LoVo (cell line): ENCODE results near the gene PNN.
"Not testable (repeated sequence)": the region's sequence is repeated elsewhere in the genome, so short reads cannot be mapped to it uniquely, and the experiment has no call there.

ENCODE experiments used
- DNase-seq: peaks from one replicate; pipeline ENCODE4 v3.0.0-alpha.2; 2016; ENCODE audit warnings: low spot score

Gene PNN

DNA sequence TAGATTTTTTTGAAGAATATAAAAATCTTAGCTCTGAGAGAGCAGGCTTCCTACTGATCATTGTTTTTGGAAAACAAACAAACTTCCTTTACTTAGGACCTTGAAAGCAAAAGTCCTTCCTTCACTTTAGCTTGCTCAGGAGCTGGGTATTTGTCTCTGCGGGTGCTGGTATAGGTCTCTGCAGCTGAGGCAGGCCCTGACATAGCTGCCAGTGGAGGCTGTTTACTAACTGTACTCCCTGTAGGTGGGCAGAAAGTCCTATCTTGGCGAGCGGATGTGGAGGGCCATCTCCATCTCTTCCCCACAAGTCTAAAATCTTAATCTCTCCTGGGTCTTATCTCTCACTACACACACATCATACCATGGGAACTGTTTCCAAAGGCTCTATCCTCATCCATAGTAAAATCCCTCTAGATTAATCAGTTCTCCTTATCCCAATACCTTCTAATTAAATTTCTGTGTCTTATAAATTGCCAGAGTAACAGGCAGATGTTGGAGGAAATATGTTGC lies 54.6 kb downstream of the PNN start:
- no peak for DNase-seq

DNA sequence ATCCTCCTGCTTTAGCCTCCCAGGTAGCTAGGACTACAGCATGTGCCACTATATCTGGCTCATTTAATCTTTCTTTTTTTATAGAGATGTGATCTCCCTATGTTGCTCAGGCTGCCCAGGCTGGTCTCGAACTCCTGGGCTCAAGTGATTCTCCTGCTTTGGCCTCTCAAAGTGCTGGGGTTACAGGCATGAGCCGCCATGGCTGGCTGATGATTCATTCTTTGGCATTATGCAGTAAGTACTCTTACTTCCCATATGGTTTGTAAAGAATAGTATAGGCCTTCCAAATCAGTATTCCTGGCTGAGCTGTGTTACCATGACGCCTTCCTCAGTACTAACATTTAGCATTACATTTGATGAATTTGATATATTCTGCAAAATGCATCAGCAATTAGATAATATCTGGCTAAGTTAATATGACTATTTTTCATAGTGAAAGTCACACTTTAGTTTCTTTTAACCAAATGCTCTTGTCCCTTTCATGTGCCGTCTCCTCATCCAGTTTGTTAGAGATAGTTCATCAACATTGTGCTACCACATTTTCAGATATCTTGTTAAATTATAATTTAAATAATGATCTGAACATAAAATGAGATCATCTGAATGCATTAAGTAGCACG lies 55.5 kb downstream of the PNN start:
- DNase-seq: no peak

DNA sequence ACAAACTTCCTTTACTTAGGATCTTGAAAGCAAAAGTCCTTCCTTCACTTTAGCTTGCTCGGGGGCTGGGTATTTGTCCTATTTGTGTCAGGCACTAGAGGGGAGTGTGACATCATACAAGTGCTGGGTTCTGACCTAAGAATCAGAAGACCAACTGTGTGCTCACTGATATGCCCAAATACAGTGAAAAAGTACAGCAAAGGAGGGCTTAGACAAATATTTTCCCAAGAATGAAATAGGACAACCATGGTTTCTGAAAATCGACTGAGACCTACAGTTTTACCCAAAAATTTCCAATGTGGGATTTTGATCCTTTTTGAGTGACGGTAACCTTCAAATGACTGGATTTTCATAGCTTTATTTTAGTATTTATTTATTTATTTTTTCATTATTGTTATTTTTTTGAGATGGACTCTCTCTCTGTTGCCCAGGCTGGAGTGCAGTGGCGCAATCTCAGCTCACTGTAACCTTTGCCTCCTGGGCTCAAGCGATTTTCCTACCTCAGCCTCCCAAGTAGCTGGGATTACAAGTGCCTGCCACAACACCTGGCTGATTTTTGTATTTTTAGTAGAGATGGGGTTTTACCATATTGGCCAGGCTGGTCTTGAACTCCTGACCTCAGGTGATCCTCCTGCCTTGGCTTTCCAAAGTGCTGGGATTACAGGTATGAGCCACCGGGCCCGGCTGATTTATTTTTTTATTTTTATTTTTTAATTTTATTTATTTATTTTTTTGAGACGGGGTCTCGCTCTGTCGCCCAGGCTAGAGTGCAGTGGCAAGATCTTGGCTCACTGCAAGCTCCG lies 56.9 kb downstream of the PNN start:
- DNase-seq: not testable (repeated sequence)
